Left renal pelvis (tissue), 4 donors: ENCODE measurements around the gene TNFRSF21. TPM values are rescaled to one million over a fixed set of nuclear protein-coding genes. Genes with fewer than 3 reads are reported as not detected.
"Not testable (repeated sequence)": the region's sequence is repeated elsewhere in the genome, so short reads cannot be mapped to it uniquely, and the experiment has no call there.

ENCODE experiments used
- DNase-seq, 4 donors: peaks; one replicate each; pipeline ENCODE4 v3.0.0-alpha.2; 2013; ENCODE audit warnings: low read depth in 4 of 4, low spot score in 3 of 4
- polyA plus RNA-seq, 4 donors: library from polyadenylated mRNA; unstranded; fragments of 120-200 nt; gene quantifications; one replicate each; pipeline ENCODE4 v1.2.1, GENCODE V29; 2013; ENCODE audit not compliant: insufficient read length in 4 of 4

The TNFRSF21 gene, protein sequence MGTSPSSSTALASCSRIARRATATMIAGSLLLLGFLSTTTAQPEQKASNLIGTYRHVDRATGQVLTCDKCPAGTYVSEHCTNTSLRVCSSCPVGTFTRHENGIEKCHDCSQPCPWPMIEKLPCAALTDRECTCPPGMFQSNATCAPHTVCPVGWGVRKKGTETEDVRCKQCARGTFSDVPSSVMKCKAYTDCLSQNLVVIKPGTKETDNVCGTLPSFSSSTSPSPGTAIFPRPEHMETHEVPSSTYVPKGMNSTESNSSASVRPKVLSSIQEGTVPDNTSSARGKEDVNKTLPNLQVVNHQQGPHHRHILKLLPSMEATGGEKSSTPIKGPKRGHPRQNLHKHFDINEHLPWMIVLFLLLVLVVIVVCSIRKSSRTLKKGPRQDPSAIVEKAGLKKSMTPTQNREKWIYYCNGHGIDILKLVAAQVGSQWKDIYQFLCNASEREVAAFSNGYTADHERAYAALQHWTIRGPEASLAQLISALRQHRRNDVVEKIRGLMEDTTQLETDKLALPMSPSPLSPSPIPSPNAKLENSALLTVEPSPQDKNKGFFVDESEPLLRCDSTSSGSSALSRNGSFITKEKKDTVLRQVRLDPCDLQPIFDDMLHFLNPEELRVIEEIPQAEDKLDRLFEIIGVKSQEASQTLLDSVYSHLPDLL
- 10 to 100 TPM; 12.2 to 41.6 (median 31.8) TPM for polyA plus RNA-seq

DNA sequence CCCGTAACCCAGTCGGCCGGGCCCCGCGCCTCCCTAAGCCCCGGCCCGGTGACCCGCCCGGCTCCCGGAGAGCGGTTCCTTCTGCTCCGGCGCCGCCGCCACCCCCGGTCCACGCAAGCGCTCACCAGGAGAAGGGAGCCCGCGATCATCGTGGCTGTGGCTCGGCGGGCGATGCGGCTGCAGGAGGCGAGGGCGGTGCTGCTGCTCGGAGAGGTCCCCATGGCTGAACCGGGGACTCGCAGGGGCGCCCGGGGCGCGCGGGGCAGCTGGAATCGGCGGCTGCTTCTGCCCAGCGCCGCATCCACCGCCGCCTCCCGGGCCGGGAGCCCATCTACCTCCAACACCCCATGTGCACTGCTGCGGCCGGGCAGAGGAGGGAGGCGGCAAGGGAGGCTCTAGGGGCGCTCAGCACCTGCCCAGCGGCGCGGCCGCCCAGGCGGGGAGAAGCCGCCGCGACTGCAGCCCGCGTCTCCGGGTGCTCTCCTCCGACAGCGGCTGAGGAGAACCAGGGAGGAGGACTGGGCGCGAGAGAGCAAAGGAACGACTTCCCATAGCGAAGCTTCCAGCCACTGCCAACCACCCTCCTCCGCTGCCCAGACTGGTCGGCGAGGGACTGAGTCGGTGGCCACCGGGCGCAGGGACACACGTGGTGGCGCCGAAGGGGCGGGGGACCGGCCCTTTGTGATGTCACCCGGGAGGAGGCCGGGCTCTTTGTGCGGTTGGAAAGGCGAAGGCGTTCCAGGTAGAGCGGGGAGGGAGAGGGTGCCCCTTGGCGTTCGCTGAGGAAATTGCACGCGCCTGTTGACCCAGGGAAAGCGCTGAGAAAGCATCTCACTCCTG lies at the start of gene TNFRSF21:
TNFRSF21 (minus strand) TSS at position 615 of the 840 bp plus-strand sequence; CDS start at position 221, 394 bp downstream.
- DNase-seq = peak; percentile 84 to 90 (median 85)

DNA sequence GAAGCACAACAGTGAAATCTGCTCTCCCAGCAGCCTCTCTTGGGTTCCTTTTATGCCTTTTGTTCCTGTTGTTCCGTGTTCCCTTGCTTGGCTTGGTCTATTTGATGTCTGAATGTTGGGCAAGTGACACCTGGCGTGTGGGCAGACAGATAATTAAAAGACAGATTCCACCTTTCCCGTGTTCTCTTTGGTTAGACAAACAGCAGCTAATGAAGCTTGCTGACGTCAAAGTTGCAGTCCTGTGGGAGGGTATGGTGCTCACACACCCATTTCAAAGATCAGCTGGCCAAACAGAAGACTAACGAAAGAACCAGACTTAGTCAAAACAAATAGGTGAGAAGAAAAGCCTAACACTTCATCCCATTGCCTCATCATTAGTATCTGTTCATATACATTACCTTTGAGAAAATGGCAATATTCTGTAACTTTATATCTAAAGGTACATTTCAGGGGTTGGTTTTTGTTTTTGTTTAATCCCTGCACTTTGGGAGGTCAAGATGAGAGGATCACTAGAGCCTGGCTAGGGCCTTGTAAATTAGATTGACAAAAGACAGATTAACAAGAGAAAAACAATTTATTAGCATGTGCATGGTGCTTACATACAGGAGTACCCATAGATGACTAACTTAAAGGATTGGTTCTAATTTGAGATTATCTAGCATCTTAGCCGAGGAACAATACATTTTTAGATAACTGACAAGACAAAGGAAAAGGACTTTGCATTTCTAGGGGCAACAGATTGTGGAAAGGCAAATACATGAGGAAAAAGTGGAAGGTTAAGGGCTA lies 48.9 kb upstream of the TNFRSF21 start:
- no peak for DNase-seq

DNA sequence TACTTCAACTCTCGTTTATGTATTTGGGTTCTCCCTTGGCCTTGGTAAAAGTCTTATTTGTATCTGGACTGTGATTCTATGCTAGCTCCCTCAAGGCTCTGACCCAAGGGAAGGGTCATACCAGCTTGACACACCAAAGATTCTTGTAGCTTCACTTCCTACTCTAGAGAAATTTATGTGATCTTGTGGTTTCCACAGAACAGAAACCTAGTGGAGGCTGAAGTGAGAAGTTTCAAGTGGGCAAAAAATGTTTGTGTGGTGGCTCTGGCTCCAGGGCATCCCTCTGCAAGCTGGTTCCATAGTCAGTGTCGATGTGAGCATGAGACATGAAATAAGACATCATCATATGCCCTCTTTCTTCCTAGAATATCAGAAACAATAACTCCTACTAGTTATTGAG lies 48.1 kb upstream of the TNFRSF21 start:
- no peak for DNase-seq

DNA sequence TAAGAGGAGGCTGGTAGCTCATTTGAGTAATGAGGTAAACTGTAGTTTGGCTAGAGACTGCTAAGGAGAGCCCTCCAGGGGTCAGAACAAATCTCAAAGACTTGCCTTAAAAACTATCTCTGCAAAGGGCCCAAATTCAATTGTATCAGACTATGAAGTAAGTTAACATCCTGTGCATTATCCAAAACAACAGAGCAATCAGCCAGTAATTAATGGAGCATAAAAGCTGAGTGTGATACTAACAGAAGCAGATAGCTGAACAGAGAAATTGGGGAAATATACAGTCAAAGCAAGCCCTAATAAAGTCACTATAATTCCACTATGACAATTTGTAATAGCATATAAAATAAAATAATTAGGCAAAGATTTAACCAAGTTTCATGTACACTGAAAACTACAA lies 45.8 kb upstream of the TNFRSF21 start:
- no peak for DNase-seq

DNA sequence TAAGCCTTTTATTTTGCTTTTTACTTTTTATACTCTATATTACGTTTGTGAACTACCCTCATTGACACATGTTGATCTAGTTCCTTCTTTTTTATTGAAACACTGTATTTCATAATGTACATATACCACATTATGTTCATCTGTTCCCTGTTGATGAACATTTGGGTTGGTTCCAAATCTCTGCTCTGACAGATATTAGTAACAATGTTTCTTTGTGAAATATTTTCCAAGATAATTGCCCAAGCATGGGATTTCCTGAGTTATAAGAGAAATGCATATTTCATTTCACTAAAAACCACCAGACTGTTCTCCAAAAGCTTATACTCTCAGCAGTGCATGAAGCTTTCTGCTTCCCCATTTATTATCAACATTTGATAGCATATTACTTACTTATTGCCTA lies 44.2 kb upstream of the TNFRSF21 start:
- no peak for DNase-seq

DNA sequence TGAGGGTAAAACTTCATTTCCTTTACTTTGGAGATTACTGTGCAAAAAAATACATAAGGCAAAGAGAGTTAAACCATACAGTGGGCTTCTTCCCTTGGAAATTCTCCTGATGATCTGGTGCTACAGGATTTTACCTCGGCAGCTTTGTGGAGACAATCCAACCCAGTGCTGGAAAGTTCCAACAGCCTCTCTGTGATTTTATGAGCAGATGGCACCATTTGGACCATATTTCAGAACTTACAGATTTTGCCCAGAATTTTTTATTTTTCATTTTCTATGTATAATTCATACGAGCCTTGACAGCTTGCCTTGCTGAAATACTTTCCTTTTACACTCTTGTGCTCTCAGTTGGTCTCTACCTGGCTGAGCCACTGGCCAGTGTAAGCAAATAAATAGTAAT lies 43.3 kb upstream of the TNFRSF21 start:
- no peak for DNase-seq

DNA sequence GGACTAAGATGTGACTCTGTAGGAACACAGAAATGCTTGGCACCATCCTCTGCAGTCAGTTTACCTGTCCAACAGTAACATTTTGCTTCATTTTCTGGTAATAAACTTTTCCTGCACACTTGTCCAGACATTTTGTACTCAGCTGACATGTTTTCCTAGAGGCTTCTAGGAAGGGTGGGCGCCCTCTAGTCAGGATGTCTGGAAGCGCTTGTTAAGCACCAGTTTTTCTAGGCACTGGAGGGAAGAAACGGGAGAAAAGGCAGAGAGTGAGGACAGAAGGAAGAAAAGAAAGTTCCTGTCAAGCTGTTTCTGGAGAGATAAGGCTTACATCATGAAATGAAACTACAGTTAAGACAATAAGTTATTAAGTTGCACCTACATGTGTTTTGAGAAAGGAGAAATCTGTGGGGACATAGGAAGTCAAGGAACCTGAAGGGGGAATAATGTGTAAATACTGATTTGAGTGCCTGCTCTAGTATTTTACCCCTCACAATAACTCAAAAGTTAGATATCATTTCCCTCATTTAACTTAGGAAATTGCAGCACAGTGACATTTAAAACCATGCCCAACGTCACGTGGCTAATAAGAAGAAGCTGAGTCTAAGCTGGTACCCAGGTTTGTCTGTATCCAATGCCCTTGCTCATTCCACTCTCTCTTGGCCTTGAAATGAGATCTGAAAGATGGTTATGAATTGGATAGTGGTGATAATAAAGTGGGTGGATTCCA lies 42.7 kb upstream of the TNFRSF21 start:
- no peak for DNase-seq

DNA sequence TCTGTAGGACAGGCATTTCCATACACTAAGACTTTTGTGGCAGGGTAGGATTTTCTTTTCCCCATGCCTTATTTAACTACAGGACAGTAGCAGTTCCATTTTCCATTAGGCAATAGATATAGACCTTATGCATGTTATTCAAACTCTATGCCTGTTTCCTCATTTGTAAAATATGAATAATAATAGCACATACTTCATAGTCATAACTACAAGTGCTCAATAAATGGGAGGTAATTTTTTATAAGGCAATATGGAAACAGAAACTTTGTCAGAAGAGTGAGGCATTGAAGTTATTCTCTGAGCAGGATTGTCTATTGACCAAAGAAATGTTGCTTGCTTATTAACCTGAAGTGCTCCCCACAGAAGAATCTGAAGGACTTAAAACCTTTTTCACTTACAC lies 41.9 kb upstream of the TNFRSF21 start:
- no peak for DNase-seq

DNA sequence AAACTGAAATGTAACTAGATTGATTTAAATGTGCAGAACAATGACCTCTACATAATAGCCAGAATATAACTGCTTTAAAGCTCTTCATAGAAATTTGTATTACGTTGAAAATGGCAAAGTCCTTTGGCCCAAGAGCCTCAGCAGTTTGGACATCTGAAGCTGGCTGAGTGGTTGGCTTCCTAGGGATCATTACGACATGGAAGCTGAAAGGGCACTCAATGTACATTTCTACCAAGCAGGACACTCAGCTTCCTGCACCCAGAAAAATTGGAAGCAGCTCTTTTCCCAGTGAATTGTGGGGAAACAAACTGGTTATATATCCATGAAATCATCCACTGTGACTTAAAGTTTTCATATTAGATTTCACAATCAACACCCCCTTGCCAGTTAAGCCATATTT lies 40.2 kb upstream of the TNFRSF21 start:
- no peak for DNase-seq

DNA sequence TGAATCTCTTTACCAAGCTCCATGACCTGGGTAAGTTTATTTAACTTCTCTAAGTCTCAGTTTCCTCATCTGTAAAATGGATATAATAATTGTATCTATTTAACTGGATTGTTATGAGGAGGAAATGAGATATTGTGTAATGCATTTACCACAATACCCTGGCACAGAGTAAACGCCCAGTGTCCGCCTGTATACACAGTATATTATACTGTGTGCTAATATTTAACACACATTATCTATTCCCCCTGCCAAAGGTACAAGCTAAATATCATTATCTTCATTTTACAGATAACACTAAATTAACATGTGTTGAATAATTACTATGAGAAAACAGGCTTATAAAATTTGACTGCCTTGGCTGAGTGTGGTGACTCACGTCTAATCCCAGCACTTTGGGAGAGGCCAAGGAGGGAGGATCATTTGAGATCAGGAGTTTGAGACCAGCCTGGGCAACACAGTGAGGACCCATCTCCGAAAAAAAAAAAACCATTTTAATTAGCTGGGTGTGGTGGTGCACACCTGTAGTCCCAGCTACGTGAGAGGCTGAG lies 38.7 kb upstream of the TNFRSF21 start:
- DNase-seq = no peak

DNA sequence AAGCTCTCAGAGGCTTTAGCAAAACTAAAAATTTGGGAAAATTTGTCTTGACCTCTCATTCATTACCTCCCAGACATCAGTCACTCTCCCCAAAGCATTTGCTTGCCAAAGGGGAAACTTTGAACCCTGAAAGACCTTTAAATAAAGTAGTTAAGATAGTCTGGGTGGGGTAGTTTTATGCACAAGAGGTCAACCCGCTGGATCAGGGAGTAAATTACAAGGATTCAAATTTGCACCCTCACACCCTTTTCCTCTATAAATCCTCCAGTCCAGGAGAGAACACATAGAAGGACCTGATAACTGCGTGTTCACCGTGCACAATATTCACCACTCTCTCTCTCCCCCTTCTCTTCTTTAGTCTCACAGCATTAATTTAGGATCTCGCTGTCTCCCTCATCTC lies 36.1 kb upstream of the TNFRSF21 start:
- DNase-seq = no peak

DNA sequence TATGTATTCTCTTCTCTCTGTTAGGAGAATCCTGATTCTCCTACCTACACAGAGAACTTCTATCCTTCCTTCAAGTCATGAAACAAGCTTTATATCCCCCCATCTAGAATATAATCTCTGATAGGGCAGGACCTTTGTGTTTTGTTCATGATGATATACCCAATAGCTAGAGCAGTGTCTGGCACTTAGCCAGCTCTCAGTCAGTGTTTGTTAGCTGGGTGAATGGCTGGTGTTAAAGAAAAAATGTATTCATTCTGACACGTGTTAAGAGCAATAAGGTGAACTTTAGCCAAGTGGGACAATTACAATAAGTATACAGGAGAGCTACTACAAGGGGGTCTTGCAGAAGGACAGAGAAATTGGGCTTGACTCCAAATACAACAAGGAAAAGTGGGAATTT lies 34.3 kb upstream of the TNFRSF21 start:
- no peak for DNase-seq

DNA sequence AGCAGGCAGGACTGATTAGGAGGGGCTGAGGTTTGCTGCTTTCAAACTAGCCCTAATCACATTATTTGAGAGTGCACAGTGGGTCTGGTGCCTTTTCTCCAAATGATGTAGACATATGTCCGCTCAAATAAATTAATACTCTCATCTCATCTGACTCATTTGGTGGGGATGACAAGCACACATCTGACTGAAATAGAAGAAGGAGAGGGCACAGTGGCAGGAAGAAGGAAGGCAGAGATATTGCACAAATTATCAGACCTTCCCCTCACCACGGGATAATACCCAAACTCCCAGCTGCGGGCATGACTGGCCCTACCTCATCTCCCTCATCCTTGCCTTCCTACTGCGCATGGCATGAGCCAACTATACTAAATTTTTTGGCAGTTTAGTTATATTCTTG lies 33.9 kb upstream of the TNFRSF21 start:
- no peak for DNase-seq

DNA sequence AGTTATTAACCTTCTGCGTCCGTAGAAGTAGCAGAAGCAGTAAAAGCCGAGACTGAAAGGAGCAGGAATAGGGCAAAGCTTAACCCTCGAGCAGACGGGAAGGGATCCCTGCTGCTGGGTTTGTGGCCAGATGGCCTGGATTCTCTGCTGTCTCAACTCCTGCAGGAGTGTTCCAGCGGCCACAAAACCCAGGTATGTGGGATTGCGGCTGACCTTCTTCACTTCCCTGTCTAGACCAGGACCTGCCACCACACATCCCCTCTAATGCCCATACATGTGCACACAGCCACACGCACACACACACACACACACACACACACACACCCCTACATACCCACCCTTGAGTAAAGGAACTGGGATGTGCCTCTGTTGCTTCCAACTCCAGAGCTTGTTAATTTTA lies 33.1 kb upstream of the TNFRSF21 start:
- no peak for DNase-seq

DNA sequence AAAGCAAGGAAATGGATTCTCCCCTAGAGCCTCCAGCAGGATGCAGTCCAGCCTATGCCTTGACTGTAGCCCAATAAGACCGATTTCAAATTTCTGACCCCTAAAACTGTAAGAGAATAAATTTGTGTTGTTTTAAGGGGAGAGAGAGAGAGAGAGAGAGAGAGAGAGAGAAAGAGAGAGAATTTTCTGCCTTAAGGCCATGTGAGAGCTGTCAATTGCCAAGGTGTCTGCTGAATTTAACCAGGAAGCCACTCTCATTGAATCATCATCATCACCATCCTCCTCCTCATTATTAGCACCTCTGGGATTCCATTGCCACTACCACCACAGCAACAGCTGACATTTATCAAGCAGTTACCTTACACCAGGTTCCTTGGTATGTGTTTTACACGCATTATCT lies 27.8 kb upstream of the TNFRSF21 start:
- DNase-seq = no peak

DNA sequence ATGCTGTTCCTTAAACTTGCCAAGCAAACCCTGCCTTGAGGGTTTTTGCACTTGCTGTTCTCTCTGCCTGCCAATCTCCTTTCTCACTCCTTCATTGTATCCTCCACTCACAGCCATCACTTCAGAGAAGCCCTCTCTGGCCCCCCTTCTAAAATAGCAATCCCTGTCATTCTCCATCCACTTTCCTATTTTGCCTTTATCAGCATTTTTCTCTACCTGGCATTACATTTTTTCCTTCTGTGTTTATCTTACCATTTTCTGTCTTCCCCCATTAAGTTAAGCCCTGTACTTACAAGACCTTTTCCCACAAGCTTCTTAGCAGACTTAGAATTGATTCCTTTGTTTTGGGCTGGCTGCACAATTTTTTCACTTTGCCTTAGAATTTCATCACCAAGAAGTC lies 26.6 kb upstream of the TNFRSF21 start:
- DNase-seq = no peak

DNA sequence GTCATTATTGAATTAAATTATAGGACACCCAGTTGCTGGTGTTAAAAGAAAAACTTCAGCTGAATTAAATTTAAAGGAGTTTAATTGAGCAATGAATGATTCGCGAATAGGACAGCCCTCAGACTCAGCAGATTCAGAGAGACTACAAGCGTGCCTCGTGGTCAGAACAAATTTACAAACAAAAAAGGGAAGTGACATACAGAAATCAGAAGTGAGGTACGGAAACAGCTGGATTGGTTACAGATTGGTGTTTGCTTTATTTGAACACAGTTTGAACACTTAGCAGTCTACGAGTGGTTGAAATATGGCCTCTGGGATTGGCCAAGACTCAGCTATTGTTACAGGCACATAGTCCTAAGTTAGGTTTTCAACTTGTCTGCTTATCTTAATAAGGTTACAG lies 25.8 kb upstream of the TNFRSF21 start:
- DNase-seq = no peak

DNA sequence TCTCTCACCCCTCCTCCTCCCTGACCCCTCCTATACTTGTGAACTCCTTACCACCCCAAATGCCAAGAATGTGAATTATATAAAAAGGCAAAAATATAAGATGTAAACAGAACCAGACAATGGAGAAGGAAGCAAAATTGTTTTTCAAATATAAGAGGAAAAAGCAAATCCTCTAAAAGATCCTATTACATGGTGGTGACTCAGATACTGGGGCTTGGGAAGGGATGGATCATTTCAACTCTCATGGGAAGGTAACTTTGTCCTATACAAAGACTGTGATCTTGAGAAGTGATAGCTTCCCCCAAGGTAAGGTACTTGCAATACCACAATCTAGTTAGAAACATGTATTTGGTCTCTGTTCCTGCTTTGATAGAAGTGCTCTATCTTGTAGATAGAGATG lies 24.6 kb upstream of the TNFRSF21 start:
- DNase-seq = no peak

DNA sequence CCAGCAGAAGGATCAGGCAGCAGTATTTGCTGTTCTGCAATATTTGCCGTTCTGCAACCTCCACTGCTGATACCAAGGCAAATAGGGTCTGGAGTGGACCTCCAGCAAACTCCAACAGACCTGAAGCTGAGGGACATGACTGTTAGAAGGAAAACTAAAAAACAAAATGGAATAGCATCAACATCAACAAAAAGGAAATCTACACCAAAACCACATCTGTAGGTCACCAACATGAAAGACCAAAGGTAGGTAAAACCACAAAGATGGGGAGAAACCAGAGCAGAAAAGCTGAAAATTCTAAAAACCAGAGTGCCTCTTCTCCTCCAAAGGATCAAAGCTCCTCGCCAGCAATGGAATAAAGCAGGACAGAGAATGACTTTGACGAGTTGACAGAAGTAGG lies 18.9 kb upstream of the TNFRSF21 start:
- not testable (repeated sequence) for DNase-seq

DNA sequence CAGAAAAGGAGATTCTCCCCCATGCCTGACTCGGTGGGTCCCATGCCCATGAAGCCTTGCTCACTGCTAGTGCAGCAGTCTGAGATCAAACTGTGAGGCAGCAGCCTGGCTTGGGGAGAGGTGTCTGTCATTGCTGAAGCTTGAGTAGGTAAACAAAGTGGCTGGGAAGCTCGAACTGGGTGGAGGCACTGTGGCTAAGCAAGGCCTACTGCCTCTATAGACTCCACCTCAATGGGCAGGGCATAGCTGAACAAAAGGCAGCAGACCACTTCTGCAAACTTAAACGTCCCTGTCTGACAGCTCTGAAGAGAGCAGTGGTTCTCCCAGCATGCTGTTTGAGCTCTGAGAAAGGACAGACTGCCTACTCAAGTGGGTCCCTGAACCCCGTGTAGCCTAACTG lies 18.4 kb upstream of the TNFRSF21 start:
- DNase-seq = not testable (repeated sequence)
